Measurements from ENCODE around the gene FUT2.

The FUT2 gene

GRCh38 chr19:48734625-48735024 is 38.9 kb downstream of the FUT2 start:
- no peak for DNase-seq

GRCh38 chr19:48735031-48735615 is 39.4 kb downstream of the FUT2 start:
- DNase-seq: no peak

DNA sequence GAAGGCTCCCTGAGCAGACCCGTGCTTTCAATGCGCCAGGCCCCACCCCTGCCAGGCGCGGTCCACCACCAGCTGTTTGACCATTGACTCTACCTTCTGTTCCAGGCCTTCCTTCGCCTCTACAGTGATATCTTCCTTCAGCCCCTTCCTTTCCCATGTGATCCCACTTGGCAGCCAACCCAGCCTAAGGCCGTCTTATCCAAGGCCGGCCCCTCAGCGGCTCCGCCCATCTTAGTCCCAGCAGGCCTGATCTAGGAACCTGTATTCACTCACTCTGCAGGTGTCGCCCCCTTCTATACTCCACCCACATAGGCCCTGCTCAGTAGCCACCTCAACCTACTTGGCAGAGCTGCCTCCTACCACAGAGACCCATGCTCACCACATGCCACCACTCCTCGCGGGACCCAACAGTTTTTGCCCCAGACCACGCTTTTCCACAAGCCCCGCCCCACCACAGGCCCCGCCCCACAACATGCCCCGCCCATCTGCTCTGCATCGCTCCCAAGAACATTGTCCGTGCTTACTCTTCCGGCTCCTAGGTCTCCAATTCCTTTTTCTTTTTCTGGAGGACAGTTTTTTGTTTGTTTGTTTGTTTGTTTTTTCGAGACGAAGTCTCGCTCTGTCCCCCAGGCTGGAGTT is 41.7 kb downstream of the FUT2 start:
- no peak for DNase-seq

DNA sequence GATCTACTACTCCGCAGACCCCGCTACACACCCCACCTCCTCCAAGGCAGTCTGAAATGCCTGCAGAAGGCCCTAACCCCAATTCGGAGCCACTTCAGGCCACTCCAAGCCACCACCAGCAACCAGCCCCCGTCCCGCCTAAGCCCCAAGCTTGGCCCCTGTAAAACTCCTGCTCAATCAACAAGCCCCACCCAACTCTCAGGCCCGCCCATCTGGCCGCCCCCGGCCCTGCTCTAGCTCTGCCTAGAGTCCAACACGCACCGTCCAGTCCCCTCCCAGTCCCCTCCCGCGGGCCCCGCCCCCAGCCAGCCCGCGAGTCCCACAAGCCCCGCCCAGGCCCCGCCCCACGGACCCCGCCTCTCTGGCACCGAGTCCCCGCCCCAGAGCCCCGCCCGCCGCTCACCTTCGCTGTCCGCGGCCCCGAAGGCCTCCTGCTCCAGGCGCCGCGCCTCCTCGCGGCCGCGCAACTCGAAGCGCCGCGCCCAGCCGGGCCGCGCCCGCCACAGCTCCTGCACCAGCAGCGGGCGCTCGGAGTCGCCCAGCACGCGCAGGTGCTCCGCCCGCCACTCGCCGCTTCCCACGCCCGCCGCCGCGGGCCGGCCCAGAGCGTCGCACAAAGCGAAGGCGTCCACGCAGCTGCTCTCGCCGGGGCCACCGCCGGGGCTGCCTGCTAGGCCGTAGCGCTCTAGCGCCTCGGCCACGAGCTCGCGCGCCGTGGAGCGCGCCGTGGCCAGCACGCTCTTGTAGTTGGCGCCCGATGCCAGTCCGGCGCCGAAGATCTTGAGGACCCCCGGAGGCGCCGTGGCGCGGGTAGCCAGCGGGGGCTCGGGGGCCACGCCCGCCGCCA is 43.0 kb downstream of the FUT2 start:
- peak; percentile 73 for DNase-seq

DNA sequence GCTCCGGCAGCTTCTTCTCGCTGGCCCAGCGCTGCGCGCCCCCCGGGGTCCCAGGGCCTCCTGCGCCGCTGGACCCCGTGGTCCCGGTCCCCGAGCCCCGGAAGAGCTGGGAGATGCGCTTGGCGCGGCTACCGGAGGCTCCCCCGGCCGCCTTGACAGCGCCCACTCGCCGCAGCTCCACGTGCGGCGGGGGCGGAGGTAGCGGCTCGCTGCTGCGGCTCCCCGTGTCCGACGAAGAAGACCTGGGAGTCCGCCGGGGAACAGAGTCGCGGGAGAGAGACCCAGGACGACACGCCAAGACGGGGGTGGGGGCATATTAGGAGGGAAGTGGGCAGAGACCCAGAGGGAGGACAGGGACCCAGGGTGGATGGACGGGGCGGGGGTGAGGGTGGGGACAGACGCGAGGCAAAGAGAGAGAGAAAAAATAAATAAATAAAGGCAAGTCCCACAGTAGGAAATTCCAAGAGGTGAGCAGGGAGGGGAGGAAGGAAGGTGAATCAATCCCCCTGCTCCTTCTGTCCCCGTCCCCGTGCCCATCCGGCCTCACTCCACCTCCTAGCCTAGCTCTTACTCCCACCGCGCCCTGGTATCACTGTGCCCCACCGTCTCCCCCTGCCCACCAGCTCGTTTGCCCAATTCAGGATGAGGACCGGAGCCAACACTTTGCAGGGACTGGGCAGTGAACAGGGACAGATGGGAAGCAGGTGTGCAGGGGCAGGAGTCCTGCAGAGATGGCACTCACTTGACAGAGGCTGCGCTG is 43.8 kb downstream of the FUT2 start:
- DNase-seq: no peak

- no peak for DNase-seq
Measured at GRCh38 chr19:48740164-48740972, 44.6 kb downstream of the FUT2 start, which contains the start of gene RASIP1. Gene RASIP1 (minus strand): TSS chr19:48740610. CDS start chr19:48740282, 328 bp downstream.

DNA sequence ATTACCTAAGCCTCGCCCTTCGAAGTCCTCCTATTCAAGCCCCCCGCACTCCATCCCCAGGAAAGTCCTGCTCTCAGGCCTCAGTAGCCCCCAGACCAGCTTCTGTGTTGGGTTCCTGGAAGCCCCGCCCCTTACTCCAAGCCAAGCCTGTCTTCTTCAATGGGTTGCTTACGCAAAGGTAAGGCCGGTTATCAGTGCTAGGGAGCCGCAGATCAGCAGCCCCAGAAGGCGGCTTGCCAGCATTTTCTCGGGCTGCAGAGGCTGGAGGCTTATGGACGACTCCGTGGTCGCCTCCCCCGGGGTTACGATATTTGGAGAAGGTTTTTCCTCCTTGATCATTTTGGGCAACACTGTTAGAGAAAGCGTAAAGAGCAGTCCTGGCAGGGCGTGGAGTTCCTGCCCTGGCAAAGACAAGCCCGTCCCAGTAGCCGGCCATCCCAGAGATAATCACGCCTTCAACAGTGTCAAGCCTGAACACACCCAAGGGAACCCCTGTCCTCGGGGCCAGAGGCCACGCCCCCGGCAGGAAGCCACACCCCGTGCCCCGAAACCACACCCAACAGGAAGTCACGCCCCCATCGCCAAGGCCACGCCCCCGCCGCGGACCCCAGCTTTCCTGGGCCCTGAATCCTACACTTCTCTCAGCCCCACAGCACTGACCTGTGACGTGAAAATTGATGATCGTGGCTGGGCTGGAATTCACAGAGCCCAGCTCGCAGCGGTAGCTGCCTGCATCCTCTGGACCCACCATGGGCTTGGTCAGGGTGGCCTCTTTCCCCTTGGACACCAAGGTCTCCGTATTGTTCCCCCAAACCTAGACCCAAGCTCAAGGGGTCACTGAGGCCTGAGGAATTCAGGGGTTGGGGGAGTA is 45.6 kb downstream of the FUT2 start:
- DNase-seq: no peak

GRCh38 chr19:48742096-48742495 is 46.3 kb downstream of the FUT2 start:
- DNase-seq: no peak

GRCh38 chr19:48745208-48745995 is 49.6 kb downstream of the FUT2 start:
- peak; percentile 31 for DNase-seq

DNA sequence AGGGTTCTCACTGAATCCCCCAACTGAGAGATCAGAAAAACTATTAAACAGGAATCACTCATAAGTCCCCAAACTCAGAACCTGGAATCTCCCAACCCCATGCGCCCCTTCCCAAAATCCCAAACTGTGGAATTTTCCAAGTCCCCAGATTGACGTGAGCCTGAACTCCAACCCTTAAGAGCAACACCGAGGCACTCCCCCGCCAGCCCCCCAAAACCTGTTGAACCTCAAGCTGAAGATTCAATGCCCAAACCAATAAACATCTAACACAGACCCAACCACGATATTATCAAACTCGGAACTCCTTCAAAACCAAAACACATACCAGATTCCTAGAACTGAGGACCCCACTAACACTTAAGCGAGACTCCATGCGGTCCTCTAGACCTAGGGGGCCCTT is 50.3 kb downstream of the FUT2 start:
- no peak for DNase-seq

DNA sequence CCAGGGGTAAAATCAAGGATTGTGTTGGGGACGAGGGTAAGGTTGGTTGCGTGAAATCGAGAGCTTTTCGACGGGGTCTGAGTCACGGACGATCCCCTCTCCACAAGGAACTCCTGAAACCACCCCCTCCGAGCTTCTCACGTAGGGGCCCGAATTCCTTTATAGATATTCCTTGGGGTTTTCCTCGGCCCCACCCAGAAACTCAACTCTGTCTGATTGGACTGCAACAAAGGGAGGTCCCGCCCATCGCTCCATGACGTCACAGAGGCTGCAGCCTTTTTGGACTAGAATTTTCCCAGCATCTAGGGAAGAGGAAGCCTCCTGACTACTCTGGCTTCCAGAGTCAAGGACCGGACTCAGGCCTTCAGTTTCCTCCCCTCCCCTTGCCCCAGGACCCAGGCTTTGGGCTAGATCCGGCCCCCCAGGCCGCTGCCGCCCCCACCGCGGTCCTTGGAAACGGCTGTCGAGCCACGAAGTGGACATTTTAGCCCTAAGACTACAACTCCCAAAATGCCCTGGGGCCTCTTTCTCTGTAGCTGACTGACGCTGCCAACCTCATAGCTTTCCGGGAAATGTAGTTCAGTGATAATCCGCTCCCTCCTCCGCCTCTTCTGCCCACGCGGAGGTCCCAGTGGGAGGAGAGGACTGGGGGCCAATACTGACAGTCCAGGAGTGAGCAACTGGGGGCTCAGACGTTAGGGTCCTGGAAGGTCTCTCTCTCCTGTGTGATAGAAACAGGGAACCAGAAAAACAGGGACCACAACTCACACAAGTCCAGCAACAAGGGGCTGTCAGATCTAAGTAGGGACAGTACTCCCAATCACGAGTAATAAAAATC is 51.2 kb downstream of the FUT2 start, which contains the start of gene IZUMO1:
Gene IZUMO1, minus strand, starts transcription at position 172 of the 838 bp plus-strand sequence. CDS start 1,050 bp downstream, outside the sequence.
- DNase-seq: peak; percentile 93

GRCh38 chr19:48749571-48750198 is 53.9 kb downstream of the FUT2 start:
- no peak for DNase-seq

GRCh38 chr19:48750351-48750750 is 54.6 kb downstream of the FUT2 start:
- DNase-seq: no peak

- no peak for DNase-seq
Measured at GRCh38 chr19:48750771-48751504, 55.2 kb downstream of the FUT2 start.

DNA sequence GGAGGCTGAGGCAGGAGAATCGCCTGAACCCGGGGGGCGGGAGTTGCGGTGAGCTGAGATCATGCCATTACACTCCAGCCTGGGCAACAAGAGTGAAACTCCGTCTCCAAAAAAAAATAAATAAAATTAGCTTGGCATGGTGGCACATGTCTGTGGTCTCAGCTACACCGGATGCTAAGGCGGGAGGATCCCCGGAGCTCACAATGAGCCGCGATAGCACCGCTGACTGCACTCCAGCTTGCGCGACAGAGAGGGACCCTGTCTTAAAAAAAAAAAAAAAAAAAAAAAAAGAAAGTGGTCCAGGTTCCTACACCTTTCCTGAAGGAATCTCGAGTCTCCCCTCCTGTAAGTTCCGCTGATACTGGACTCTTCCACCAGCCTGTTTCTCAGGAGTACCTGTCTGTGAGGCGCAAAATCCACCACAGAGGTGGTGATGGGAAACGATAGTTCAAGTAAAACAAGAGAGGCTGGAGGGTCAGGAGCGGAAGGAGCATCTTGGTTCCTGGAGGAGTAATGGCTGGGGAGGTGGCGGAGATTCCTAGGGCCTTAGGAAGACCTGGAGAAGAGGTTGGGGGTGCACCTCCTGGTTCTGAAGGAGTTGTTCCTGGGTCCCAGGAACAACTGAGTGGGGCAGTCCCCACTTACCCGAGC is 56.2 kb downstream of the FUT2 start:
- DNase-seq: no peak

DNA sequence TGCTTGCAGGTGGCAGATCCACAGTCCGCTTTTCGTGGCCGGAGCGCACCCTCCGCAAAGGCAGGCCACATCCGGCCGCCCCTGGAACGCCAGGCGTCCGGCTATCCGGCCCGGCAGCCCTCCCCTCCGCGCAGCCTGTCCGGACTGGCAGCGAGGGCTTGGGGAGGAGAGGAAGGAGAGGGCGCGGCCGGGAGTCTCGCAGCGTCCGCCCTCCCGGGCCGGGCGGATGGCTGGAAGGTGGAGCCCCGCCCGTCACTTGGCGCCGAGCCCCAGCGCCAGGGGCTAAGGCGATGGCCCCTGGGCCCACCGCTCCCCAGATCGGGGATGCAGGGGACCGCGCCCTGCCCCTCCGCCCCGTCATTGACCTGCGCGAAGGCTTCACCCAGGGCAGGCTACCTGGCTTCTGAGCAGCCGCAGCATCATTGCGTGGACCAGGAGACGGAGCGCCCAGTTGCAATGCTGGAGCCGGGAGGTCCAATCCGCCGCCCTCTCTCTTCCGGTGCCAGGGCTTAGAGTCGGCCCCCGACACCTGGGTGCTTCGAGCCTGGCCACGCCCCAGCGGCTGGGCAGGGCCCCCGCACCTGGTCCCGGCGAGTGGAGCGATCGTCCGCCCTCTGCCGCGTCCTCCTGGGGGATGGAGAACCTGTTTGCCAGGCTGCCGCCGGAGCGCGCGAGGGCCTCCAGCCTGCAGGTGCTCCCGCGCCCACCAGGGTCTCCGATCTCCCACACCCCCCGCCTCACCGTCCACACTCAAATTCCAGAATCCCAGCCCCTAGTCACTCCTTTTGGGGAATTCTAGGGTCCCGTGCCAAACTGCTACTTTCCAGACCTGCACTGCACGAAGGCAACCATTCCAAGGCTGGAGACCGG is 57.0 kb downstream of the FUT2 start, which contains the start of gene FUT1:
Gene FUT1, minus strand, starts transcription at position 146 of the 870 bp plus-strand sequence. CDS start 1,360 bp downstream, outside the sequence.
- DNase-seq: no peak

All from T1000 (cell line).